Osteocyte (in vitro differentiated cells): ENCODE results near the gene AIDA. TPM values are rescaled to one million over a fixed set of nuclear protein-coding genes. Genes with fewer than 3 reads are reported as not detected.

ENCODE experiments used
- DNase-seq: peaks from one replicate; pipeline ENCODE4 v3.0.0; 2021; ENCODE audit warnings: mixed read lengths; ENCODE audit not compliant: unreplicated experiment; ENCODE audit errors: extremely low spot score
- H3K27ac Mint-ChIP-seq: one replicate; pipeline ENCODE4 v1.8.0; 2021; ENCODE audit warnings: mild to moderate bottlenecking, mixed read lengths; ENCODE audit not compliant: unreplicated experiment
- H3K27me3 Mint-ChIP-seq: one replicate; pipeline ENCODE4 v1.8.0; 2021; ENCODE audit warnings: mixed read lengths; ENCODE audit not compliant: unreplicated experiment
- H3K36me3 Mint-ChIP-seq: one replicate; pipeline ENCODE4 v1.8.0; 2021; ENCODE audit warnings: mixed read lengths; ENCODE audit not compliant: unreplicated experiment
- H3K4me1 Mint-ChIP-seq: one replicate; pipeline ENCODE4 v1.8.0; 2021; ENCODE audit warnings: mixed read lengths; ENCODE audit not compliant: unreplicated experiment
- H3K4me3 Mint-ChIP-seq: one replicate; pipeline ENCODE4 v1.8.0; 2021; ENCODE audit warnings: mild to moderate bottlenecking, moderate library complexity, mixed read lengths; ENCODE audit not compliant: unreplicated experiment
- H3K9me3 Mint-ChIP-seq: one replicate; pipeline ENCODE4 v1.8.0; 2021; ENCODE audit warnings: mixed read lengths; ENCODE audit not compliant: unreplicated experiment
- CTCF ChIP-seq: fragments of 200-600 bp; sonication (generic); IDR thresholded peaks from 2 replicates; pipeline ENCODE4 v1.5.0; 2021; ENCODE audit warnings: antibody characterized with exemption, mild to moderate bottlenecking, moderate library complexity
- total RNA-seq: library from RNA; stranded (reverse); gene quantifications from 2 replicates; pipeline ENCODE4 v1.2.1, GENCODE V29; 2021

The AIDA gene
- total RNA-seq, 1 donor from 2014 or later = 64.5 TPM

DNA sequence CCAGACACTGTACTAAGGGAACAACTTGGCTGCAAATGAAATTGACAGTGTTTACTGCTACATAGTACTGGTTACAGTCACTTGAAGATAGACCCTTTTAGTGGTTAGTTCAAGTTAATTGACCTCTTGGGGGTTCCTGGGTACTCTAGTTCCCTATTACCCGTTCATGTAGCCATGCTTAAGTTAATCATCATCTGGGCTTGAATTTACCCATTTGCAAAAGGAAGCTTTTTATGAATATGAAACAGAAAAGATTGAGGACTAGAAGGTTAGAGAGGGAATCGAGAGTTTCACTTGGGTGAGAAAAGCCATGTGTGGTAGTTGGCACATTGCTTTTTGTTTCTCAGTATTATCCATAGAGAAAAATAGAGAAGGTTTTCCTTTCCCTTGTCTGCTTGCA lies 91.7 kb downstream of the AIDA start:
- Mint-ChIP-seq H3K4me3 (no peak overlapping the region), H3K27me3 (peaks cover 5% of the 10 kb centered on the region), H3K9me3 (no peaks in the 10 kb centered on the region), H3K4me1 (peaks cover 20% of the 10 kb centered on the region), H3K27ac (no peak overlapping the region), H3K36me3 (peaks cover 17% of the 10 kb centered on the region)
- no peak for TF ChIP-seq CTCF
- no peak for DNase-seq

- DNase-seq = no peak
- H3K36me3 Mint-ChIP-seq = peaks cover 17% of the 10 kb centered on the region
- no peak for TF ChIP-seq CTCF
- no peaks in the 10 kb centered on the region for H3K9me3 Mint-ChIP-seq
- peak overlapping the region; percentile 87 for H3K4me3 Mint-ChIP-seq
- peaks cover 20% of the 10 kb centered on the region for H3K4me1 Mint-ChIP-seq
- H3K27me3 Mint-ChIP-seq = peaks cover 20% of the 10 kb centered on the region
- H3K27ac Mint-ChIP-seq = peak overlapping the region; percentile 67
These were observed 93.3 kb downstream of the AIDA start for GRCh38 chr1:222618880-222619596.

Other genes with a start within 250 kb of the AIDA start
- gene HHIPL2, start 164.4 kb downstream of the AIDA start, total RNA-seq = 0.13 TPM in 1 of 2 replicates, not detected in the other
- 6.1 and 6.3 TPM in 2 replicates for gene TAF1A, start 122.6 kb downstream of the AIDA start, total RNA-seq
- gene MIA3, start 94.4 kb downstream of the AIDA start, total RNA-seq = 82.2 and 83.6 TPM in 2 replicates
- gene BROX, start 73 bp upstream of the AIDA start, total RNA-seq = 41.4 and 45.1 TPM in 2 replicates
- gene FAM177B, start 24.7 kb upstream of the AIDA start, total RNA-seq = not detected in 2 replicates
- 4.1 and 4.9 TPM in 2 replicates for gene DISP1, start 102.5 kb upstream of the AIDA start, total RNA-seq